Measurements from ENCODE around the gene LYPD6B.

The LYPD6B gene

GRCh38 chr2:149056541-149057255, 18.2 kb downstream of the LYPD6B start:
- Histone ChIP-seq H3K27ac (replicated peaks) (no peak overlapping the region), H3K4me3 (replicated peaks; ENCODE audit: insufficient read depth, low read length) (no peak overlapping the region), H3K27me3 (ENCODE audit: insufficient read depth, poor library complexity, severe bottlenecking) (peaks cover 2% of the 10 kb centered on the region)
- no peak for DNase-seq (ENCODE audit: low read depth in 1 of 2, low spot score in 1 of 2)
- no peak for TF ChIP-seq SPI1 (IDR thresholded peaks at IDR 0.05; ENCODE audit: borderline replicate concordance, low read depth)
- no peak for TF ChIP-seq CTCF (IDR thresholded peaks at IDR 0.05; ENCODE audit: insufficient read depth, low read length)
- no peak for TF ChIP-seq REST (IDR thresholded peaks at IDR 0.05; ENCODE audit: insufficient replicate concordance, low read depth)
- no peak for TF ChIP-seq GABPA (IDR thresholded peaks at IDR 0.05; ENCODE audit: low read depth)
- no peak for TF ChIP-seq POLR2AphosphoS5 (IDR thresholded peaks at IDR 0.05; ENCODE audit: low read depth)

- TF ChIP-seq REST (IDR thresholded peaks at IDR 0.05; ENCODE audit: insufficient replicate concordance, low read depth): no peak
- TF ChIP-seq GABPA (IDR thresholded peaks at IDR 0.05; ENCODE audit: low read depth): no peak
- no peak for TF ChIP-seq CTCF (IDR thresholded peaks at IDR 0.05; ENCODE audit: insufficient read depth, low read length)
- TF ChIP-seq POLR2AphosphoS5 (IDR thresholded peaks at IDR 0.05; ENCODE audit: low read depth): no peak
- TF ChIP-seq SPI1 (IDR thresholded peaks at IDR 0.05; ENCODE audit: borderline replicate concordance, low read depth): no peak
- Histone ChIP-seq H3K27me3 (ENCODE audit: insufficient read depth, poor library complexity, severe bottlenecking) (peaks cover 2% of the 10 kb centered on the region), H3K4me3 (replicated peaks; ENCODE audit: insufficient read depth, low read length) (no peak overlapping the region), H3K27ac (replicated peaks) (no peak overlapping the region)
- no peak for DNase-seq (ENCODE audit: low read depth in 1 of 2, low spot score in 1 of 2)
These were observed 18.9 kb downstream of the LYPD6B start for GRCh38 chr2:149057401-149057800.

- Histone ChIP-seq H3K27me3 (ENCODE audit: insufficient read depth, poor library complexity, severe bottlenecking) (peaks cover 2% of the 10 kb centered on the region), H3K4me3 (replicated peaks; ENCODE audit: insufficient read depth, low read length) (no peak overlapping the region), H3K27ac (replicated peaks) (no peak overlapping the region)
- TF ChIP-seq REST (IDR thresholded peaks at IDR 0.05; ENCODE audit: insufficient replicate concordance, low read depth) (no peak), CTCF (IDR thresholded peaks at IDR 0.05; ENCODE audit: insufficient read depth, low read length) (no peak), GABPA (IDR thresholded peaks at IDR 0.05; ENCODE audit: low read depth) (no peak), SPI1 (IDR thresholded peaks at IDR 0.05; ENCODE audit: borderline replicate concordance, low read depth) (no peak), POLR2AphosphoS5 (IDR thresholded peaks at IDR 0.05; ENCODE audit: low read depth) (no peak)
- DNase-seq (ENCODE audit: low read depth in 1 of 2, low spot score in 1 of 2): no peak
These were observed 20.4 kb downstream of the LYPD6B start for GRCh38 chr2:149058936-149059335.

Measured in HL-60 (cell line).